Measurements from ENCODE around the gene PRDX1.
A peak's percentile ranks its signal among the peaks of the same experiment; 100 is the strongest.
"Not testable (repeated sequence)": the region's sequence is repeated elsewhere in the genome, so short reads cannot be mapped to it uniquely, and the experiment has no call there.

The PRDX1 gene

DNA sequence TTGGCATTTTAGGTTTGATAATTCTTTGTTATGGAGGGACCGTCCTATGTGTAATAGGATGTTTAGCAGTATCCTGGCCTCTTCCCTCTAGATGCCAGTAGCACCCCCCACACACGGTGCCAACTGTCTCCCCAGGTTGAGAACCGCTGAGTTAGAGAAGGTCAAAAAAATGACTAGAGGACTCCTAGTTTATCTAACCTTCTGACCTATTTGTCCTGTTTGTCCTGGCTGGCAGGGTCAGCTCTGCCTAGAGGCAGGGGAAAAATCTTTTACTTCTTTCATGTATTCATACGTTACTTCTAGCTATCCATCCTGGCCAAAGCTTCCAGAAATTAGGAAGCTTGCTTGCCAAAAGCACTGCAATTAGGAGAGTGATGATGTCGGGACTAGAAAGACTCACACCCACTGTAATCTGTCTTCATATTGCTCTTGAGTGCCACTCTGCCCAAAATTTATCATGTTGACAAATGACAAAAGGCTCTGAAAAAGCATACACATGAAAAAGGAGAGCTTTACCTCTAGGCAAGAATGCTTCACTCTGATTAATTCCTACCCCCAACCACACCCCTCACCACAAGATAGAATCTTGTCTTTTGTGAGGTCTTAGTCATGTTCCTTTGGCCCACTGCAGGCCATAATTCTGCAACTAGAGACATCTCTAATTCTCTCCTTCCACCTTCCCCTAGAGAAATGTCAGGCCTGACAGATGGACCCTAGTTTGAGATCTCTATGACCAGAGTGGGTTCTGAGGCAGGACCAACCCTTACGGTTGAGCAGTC is 14.5 kb upstream of the PRDX1 start:
- no peak for DNase-seq (ENCODE audit: low read depth in 2 of 2)

DNA sequence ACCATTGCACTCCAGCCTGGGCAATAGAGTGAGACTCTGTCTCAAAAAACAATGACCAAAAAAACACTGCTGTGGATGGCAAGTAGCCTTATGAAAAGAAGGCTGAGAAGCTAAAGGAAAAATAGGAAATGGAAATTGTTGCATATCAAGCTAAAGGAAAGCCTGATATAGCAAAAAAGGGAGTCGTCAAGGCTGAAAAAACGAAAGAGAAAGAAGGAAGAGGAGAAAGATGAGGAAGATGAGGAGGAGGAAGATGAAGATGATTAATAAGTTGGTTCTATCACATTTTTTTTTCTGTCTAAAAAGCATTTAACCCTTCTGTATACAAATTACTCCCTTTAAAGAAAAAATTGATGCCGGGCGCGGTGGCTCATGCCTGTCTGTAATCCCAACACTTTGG is 10.2 kb upstream of the PRDX1 start:
- no peak for DNase-seq (ENCODE audit: low read depth in 2 of 2)

DNA sequence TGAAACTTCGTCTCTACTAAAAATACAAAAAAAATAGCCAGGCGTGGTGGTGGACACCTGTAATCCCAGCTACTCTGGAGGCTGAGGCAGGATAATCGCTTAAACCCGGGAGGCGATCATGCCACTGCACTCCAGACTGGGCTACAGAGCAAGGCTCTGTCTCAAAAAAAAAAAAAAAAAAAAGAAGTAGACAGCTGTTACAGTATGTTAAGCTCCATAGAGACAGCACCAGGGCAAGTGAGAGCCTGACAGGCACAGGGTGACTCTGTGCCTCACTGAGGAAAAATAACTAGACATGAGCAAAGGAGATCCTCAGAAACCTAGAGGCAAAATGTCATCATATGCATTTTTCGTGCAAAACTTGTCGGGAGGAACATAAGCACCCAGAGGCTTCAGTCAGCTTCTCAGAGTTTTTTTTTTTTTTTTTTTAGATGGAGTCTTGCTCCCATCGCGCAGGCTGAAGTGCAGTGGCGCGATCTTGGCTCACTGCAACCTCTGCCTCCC is 9.0 kb upstream of the PRDX1 start:
- DNase-seq (ENCODE audit: low read depth in 2 of 2) = no peak

DNA sequence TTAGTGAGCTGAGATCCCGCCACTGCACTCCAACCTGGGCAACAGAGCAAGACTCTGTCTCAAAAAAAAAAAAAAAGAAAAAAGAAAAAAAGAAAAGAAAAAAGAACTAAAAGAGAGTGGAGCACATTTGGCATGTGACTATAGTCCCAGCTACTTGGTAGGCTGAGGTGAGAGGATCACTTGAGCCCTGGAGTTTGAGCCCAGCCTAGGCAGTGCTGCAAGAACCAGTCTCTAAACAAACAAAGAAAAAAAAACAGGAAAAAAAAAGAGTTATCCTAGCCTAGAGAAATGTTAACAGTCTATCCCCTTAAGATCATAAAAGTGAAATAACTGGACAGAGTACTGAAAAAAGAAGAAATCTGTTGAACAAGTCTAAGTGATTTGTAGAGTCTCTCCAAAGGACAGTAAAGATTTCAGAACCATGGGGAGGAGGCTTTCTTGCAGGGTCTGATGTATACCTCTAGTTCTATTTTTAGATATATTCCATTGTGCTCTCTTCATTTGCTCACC is 4.5 kb upstream of the PRDX1 start:
- no peak for DNase-seq (ENCODE audit: low read depth in 2 of 2)

DNA sequence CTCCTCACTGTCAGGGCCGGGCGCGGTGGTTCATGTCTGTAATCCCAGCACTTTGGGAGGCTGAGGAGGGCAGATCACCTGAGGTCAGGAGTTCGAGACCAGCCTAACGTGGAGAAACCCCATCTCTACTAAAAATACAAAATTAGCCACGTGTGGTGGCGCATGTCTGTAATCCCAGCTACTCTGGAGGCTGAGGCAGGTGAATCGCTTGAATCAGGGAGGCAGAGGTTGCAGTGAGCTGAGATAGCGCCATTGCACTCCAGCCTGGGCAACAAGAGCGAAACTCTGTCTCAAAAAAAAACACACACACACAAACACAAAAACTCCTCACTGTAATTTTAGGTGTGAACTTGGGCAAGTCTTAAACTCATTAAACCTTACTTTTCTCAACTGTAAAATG is 2.3 kb upstream of the PRDX1 start:
- not testable (repeated sequence) for DNase-seq (ENCODE audit: low read depth in 2 of 2)

DNA sequence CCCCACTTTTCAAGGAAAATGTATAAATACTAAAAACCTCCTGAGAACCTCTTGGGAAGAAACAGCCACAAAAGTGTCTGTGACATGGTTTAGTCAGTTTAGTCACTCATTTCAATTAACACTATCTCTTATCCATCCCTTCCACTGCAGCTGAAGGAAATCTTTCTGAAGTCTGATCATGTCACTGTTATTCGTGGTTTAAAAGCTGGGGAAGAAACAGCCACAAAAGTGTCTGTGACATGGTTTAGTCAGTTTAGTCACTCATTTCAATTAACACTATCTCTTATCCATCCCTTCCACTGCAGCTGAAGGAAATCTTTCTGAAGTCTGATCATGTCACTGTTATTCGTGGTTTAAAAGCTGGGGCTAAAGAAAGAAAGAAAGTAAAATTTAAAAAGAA is 1.8 kb upstream of the PRDX1 start:
- DNase-seq (ENCODE audit: low read depth in 2 of 2) = not testable (repeated sequence)

DNA sequence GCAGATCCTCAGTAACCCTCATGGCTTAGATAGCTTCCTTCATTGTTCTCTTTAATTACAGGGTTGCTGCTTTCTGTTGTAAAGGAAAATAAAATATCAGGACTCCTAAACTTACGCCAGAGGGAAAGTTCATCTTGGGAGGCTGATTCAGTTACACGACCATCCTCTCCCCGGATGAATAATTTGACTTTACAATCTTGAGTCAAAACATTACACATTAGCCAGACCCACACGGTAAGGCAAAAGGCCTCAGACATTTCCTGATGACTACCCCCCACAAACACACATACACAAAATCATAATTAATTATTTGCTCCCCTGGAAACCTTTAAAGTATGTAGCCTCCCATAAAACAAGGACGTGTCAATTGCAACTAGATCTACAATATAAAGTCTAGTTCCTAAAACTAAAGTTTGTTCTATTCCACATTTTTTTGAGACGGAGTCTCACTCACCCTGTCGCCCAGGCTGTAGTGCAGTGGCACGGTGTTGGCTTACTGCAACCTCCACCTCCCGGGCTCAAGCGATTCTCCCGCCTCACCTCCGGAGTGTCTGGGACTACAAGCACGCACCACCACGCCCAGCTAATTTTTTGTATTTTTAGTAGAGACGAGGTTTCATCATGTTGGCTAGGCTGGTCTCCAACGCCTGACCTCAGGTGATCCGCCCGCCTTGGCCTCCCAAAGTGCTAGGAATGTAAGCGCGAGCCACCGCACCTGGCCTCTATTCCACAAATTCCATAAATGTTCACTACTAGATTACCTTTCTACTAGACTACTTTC is 830 bp upstream of the PRDX1 start:
- no peak for DNase-seq (ENCODE audit: low read depth in 2 of 2)

DNA sequence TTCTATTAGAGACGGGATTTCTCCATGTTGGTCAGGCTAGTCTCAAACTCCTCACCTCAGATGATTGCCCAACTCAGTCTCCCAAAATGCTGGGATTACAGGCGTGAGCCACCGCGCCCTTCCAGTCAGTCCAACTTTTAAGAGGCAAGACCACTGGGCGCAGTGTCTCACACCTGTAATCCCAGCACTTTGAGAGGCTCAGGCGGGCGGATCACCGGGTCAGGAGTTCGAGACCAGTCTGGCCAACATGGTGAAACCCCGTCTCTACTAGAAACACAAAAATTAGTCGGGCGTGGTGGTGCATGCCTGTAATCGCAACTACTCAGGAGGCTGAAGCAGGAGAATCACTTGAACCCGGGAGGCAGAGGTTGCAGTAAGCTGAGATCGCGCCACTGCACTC is 1.9 kb downstream of the PRDX1 start:
- DNase-seq (ENCODE audit: low read depth in 2 of 2) = not testable (repeated sequence)

DNA sequence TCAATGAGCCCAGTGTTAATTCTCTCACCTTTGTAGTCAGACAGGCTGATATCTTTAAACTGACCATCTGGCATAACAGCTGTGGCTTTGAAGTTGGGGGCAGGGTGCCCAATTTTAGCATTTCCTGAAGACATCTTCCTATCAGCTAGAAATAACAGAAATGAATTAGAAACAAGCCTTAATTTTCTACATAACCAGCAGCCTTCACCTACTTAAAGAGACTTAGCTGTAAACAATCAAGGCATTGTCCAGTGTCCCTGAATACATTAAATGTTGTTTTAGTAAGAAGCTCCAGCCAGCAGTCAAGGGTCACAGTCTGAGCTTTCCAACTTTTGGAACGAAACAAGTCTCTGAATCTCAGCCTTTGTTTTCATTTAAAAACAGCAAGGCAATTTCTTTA is 2.8 kb downstream of the PRDX1 start:
- DNase-seq (ENCODE audit: low read depth in 2 of 2) = no peak

DNA sequence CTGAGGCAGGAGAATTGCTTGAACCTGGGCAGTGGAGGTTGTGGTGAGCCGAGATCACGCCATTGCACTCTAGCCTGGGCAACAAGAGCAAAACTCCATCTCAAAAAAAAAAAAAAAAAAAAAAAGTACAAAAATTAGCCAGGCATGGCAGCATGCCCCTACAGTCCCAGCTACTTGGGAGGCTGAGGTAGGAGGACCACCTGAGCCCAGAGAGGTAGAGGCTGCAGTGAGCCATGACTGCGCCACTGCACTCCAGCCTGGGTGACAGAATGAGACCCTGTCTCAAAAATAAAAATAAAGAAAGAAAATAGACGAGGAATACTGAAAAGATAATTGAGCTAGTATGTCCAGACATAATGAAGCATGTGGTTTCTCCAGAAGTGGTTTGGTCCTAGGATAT is 3.3 kb downstream of the PRDX1 start:
- not testable (repeated sequence) for DNase-seq (ENCODE audit: low read depth in 2 of 2)

DNA sequence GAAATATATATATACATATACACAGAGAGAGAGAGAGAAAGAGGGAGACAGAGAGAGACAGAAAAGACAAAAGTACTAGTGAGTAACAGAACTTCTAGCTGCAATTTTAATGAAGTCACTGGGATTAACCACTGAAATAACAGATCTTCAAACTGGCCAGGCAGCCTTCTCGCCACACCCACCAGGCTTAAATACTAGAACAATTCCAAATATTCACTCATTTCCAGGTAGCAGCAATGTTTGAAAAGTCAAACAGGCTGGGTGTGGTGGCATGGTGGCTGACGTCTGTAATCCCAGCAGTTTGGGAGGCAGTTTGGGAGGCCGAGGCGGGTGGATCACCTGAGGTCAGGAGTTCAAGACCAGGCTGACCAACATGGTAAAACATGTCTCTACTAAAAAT is 5.2 kb downstream of the PRDX1 start:
- DNase-seq (ENCODE audit: low read depth in 2 of 2) = no peak

DNA sequence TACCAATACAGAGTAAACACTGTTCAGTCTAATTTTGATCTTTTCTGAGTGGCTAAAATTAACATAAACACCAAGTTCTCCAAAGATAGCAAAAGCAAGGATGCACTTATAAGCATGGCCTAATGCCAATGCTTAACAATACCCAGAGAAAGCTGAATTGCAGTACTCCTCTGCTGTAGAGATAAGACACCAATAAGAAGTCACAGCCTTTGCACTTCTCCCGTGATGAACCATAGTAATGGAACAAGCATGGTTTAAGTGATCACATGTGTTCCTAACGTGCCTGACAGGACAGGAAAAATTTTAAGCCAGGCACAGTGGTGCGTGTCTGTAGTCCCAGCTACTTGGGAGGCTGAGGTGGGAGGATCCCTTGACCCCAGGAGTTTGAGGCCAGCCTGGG is 5.6 kb downstream of the PRDX1 start:
- DNase-seq (ENCODE audit: low read depth in 2 of 2) = no peak

DNA sequence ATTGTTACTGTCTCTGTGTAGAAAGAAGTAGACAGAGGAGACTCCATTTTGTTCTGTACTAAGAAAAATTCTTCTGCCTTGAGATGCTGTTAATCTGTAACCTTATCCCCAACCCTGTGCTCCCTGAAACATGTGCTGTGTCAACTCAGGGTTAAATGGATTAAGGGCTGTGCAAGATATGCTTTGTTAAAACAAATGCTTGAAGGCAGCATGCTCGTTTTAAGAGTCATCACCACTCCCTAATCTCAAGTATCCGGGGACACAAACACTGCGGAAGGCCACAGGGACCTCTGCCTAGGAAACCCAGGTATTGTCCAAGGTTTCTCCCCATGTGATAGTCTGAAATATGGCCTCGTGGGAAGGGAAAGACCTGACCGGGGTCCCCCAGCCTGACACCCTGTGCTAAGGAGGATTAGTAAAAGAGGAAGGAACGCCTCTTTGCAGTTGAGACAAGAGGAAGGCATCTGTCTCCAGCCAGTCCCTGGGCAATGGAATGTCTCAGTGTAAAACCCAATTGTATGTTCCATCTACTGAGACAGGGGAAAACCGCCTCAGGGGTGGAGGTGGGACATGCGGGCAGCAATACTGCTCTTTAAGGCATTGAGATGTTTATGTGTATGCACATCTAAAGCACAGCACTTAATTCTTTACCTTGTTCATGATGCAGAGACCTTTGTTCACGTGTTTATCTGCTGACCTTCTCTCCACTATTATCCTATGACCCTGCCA is 8.0 kb downstream of the PRDX1 start:
- DNase-seq (ENCODE audit: low read depth in 2 of 2) = not testable (repeated sequence)

DNA sequence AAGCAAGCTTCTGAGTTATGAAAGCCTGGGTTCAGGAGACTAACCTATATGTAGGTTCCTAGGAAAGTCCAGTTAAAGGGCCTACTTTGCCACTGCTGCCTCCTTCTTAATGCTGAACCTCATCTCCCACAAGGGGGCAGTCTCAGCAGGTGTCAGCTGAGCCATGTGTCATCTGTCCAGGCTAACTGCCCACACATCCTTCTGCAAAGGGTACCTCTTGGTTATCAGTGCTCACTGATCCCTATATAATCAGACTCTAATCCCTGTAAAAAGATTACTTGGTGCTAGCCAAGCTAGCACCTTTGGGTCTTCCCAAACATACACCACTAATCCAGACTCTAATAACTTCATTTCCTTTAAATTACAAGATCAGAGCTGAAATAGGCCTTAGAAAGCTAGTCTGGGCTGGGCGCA is 9.0 kb downstream of the PRDX1 start:
- peak in 1 of 2 donors; percentile 18 for DNase-seq (ENCODE audit: low read depth in 2 of 2)

DNA sequence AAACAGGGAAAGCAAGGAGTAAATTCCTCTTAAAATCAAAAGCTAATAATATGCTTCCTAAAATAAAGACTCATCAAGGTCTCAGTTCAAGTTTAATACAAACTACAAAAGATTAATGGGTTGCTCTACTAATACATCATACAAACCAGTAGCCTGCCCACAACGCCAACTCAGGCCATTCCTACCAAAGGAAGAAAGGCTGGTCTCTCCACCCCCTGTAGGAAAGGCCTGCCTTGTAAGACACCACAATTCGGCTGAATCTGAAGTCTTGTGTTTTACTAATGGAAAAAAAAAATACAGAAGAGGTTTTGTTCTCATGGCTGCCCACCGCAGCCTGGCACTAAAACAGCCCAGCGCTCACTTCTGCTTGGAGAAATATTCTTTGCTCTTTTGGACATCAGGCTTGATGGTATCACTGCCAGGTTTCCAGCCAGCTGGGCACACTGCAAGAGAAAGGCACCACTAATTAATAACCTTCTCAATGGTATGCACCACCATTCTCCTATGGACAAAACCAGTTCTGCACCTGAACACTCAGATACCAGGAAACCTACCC is 10.6 kb downstream of the PRDX1 start:
- DNase-seq (ENCODE audit: low read depth in 2 of 2) = no peak

DNA sequence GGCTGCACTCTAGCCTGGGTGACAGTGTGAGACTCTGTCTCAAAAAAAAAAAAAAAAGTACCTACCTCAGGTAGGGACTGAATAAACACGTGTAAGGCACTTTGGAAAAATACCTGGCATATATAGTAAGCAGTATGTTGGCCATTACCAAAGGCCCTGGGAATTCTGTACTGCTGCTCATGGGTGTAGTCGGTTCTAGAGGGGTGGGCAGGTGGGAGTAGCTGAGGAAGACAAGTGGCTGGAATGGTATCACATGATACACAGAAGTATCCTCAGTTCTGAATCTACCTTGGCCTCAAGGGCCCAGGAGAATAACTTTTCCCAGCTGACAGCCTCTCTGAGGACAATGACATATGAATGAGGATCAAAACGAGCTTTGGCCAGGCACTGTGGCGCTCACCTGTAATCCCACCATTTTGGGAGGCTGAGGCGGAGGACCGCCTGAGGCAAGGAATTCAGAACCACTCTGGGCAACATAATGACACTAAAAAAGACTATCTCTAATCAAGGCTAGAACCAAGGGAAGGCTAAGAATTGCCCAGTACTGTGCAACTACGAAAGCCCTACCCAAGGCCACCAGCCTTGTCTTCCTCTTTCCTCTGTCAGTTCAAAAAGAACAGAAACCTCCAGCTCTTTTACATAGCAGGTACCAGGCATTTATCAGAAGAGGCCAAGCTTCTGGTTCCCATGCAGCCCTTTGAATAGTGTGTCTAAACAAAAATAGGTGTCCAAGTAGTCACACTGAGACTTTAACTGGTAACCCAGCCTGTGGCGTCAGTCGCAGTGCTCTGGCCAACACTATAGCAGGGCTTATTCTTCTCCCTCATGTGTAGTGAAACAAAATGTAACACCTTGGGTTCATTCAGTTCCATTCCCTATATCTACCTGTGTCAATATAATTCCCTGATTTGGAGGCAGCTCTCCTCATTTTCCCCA is 11.4 kb downstream of the PRDX1 start:
- DNase-seq (ENCODE audit: low read depth in 2 of 2) = no peak

DNA sequence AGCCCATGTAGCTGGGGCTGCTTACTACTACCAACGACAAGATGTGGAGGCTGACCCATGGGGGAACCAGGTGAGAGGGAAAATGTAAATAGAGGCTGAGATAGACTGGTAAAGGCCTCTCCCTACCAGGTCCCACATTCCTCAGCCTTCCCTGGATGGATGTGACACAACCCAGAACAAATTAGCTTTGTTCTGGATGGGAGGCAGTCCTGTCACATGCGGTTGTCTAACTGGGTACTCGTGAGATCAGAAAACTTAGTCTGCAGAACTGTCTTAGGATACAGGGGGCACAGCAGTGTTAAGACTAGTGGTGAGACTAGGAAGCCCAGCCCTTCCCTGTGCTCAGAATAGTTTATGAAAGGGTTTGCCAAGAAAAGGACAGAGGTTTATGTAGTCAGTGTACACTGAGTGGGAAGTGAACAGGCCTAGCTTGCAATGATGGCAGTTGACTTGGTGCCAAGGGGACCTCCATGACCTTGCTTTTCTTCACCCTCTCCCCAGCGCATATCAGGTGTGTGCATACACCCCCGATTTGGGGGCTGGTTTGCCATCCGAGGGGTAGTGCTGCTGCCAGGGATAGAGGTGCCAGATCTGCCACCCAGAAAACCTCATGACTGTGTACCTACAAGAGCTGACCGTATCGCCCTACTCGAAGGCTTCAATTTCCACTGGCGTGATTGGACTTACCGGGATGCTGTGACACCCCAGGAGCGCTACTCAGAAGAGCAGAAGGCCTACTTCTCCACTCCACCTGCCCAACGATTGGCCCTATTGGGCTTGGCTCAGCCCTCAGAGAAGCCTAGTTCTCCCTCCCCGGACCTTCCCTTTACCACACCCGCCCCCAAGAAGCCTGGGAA is 13.2 kb downstream of the PRDX1 start:
- DNase-seq (ENCODE audit: low read depth in 2 of 2) = no peak

DNA sequence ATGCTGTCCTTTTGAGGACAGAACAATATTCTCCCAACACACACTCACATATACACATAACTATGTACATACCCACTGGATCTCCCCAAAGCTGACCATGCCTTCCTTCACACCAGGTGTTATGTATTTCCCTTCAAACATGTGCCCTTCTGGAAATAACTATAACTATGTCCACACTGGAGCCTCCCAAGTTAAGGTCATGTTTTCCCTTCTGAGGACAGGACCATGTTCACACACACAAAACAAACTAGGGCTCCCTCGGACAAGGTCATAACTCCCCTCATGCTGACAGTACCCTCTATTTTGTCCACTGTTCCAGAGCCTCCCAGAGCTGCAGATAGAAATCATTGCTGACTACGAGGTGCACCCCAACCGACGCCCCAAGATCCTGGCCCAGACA is 13.8 kb downstream of the PRDX1 start:
- no peak for DNase-seq (ENCODE audit: low read depth in 2 of 2)

DNA sequence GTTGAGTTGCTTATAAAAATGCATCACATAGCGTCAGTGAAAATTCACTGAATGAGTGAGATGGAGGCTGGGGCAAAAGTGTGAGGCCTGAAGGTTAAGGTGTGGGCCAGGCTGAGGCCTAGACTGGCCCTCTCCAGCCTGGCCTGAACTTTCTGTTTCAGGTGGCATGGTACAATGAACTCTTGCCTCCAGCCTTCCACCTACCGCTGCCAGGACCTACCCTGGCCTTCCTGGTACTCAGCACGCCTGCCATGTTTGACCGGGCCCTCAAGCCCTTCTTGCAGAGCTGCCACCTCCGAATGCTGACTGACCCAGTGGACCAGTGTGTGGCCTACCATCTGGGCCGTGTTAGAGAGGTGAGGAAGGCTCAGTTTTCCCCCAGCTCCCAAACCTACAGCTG is 14.5 kb downstream of the PRDX1 start:
- no peak for DNase-seq (ENCODE audit: low read depth in 2 of 2)
